Stomach (tissue), 9 donors: ENCODE measurements around the gene SLC36A1. TPM values are rescaled to one million over a fixed set of nuclear protein-coding genes. Genes with fewer than 3 reads are reported as not detected.

Source experiments
- DNase-seq, 2 donors: peaks; one replicate each; pipeline versions ENCODE4 v3.0.0 to v3.0.0-alpha.2; 2013 to 2019
- H3K27ac ChIP-seq, 5 donors: fragments of 200-600 bp in 4 of 5; sonication (generic) in 4 of 5; one replicate each; pipeline ENCODE4 v1.5.1; 2013 to 2019; ENCODE audit warnings: mild to moderate bottlenecking in 1 of 5, moderate library complexity in 1 of 5
- H3K27me3 ChIP-seq, 3 donors: fragments of 200-600 bp; sonication (generic); one replicate each; pipeline ENCODE4 v1.5.1; 2017 to 2019; ENCODE audit warnings: mixed run types in 1 of 3
- H3K36me3 ChIP-seq, 4 donors: fragments of 200-600 bp; sonication (generic); 1 replicate in 3 of 4; 2 replicates in 1 of 4; pipeline ENCODE4 v1.5.1; 2016 to 2019
- H3K4me1 ChIP-seq, 4 donors: fragments of 200-600 bp; sonication (generic); one replicate each; pipeline ENCODE4 v1.5.1; 2016 to 2019
- H3K4me3 ChIP-seq, 4 donors: fragments of 200-600 bp; sonication (generic) in 3 of 4; one replicate each; pipeline ENCODE4 v1.5.1; 2016 to 2019; ENCODE audit warnings: mild to moderate bottlenecking in 1 of 4
- H3K9me3 ChIP-seq, 4 donors: fragments of 200-600 bp; sonication (generic); one replicate each; pipeline ENCODE4 v1.5.1; 2016 to 2019
- EP300 ChIP-seq: sonication (generic); formaldehyde crosslinking; IDR thresholded peaks from one replicate; pipeline ENCODE4 v1.6.1; 2017; ENCODE audit warnings: antibody characterized with exemption
- POLR2A ChIP-seq, 4 donors: fragments of 450-650 bp; IDR thresholded peaks; one replicate each; pipeline ENCODE4 v1.6.1; 2016; ENCODE audit warnings: antibody characterized with exemption in 4 of 4, control low read depth in 2 of 4, mild to moderate bottlenecking in 1 of 4, moderate library complexity in 1 of 4
- POLR2AphosphoS5 ChIP-seq, 3 donors: sonication (generic); formaldehyde crosslinking; IDR thresholded peaks; one replicate each; pipeline ENCODE4 v1.6.1; 2016; ENCODE audit warnings: antibody characterized with exemption in 3 of 3
- WGBS, 5 donors: extraction: QIAGEN DNeasy Blood & Tissue Kit in 3 of 5; methylation state at CpG; one replicate each; pipeline versions ENCODE4 v1.1.5 to v1.1.7; 2013 to 2018; 5-methylcytosine and 5-hydroxymethylcytosine counted together
- intact Hi-C: fragments of 100-400 bp; cut with DNase I; formaldehyde crosslinking; loops from one replicate; pipeline ENCODE4 v1.15.1; 2023; ENCODE audit warnings: low total_unique reads
- polyA plus RNA-seq, 3 donors: library from polyadenylated mRNA; stranded (reverse); fragments of 200-250 nt; gene quantifications; one replicate each; pipeline ENCODE4 v1.2.3, GENCODE V29; 2013
- total RNA-seq, 5 donors: library from RNA; depleted of rRNA; stranded (reverse); fragments of >200 nt; gene quantifications; one replicate each; pipeline versions ENCODE4 v1.1.0 to v1.2.3, GENCODE V29; 2014 to 2016
- TF ChIP-seq, protein P1 (sequence below), 7 experiments: fragments of 450-650 bp in 4 of 7; fragments of 200-600 bp in 3 of 7; sonication (generic) in 3 of 7; IDR thresholded peaks; one replicate each; pipeline ENCODE4 v1.5.1; 2016 to 2019; ENCODE audit warnings: antibody characterized with exemption in 7 of 7, control low read depth in 2 of 7, mild to moderate bottlenecking in 1 of 7
- donor health status: healthy with polysubstance abuse.
- donor health status: Bipolar disorder and iron deficiency.
- donor health status: healthy.

The SLC36A1 gene
- total and polyA plus RNA-seq, 8 donors, result 1.2 to 27.8 (median 6.2) TPM

GRCh38 chr5:151408591-151409230 is 38.7 kb upstream of the SLC36A1 start:
- H3K4me3 ChIP-seq, result no peak overlapping the region
- DNase-seq, result peak in 1 of 2 donors; percentile 10
- H3K36me3 ChIP-seq, result no peaks in the 10 kb centered on the region
- H3K27ac ChIP-seq, result no peak overlapping the region
- H3K9me3 ChIP-seq, result no peaks in the 10 kb centered on the region
- TF ChIP-seq EP300 (no peak), POLR2A (IDR thresholded peaks at IDR 0.05) (no peak)
- no peaks in the 10 kb centered on the region for H3K4me1 ChIP-seq
- H3K27me3 ChIP-seq, result peaks cover 0 to 13% (median 10%) of the 10 kb centered on the region in 3 donors
- intact Hi-C loops, result no loop called here
- 25 to 38% (median 35%) methylated on average over 4 of the region's 4 CpGs for WGBS, 5 donors

GRCh38 chr5:151413800-151414199 is 33.6 kb upstream of the SLC36A1 start:
- 50 to 84% (median 81%) methylated on average over 3 of the region's 3 CpGs for WGBS, 5 donors
- no peak for DNase-seq
- H3K27ac ChIP-seq, result no peak overlapping the region
- H3K27me3 ChIP-seq, result peaks cover 0 to 13% (median 10%) of the 10 kb centered on the region in 3 donors
- no peak overlapping the region for H3K4me3 ChIP-seq
- H3K4me1 ChIP-seq, result no peaks in the 10 kb centered on the region
- TF ChIP-seq POLR2AphosphoS5 (IDR thresholded peaks at IDR 0.05), result no peak
- no peaks in the 10 kb centered on the region for H3K36me3 ChIP-seq
- intact Hi-C loops, result no loop called here
- peaks cover 4 to 20% (median 11%) of the 10 kb centered on the region in 4 donors for H3K9me3 ChIP-seq

DNA sequence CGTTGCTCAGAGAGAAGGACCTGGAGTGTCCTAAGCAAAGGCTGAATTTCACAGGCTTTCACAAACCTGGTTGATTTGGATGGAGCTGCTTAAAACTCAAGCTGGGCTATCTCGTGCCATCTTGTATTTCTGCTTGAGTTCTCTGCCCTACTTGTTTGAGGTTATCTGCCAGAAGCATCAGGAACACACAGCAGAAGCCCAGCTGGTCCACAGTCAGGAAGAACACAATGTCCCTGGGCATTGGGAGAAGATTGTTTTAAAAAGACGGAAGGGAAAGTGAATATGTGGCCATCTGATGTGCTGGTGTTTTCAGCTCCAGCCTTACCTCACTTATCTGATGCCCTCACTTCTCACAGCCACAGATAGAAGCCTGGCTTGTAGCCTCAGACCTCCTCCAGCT is 32.9 kb upstream of the SLC36A1 start:
- peaks cover 0 to 13% (median 10%) of the 10 kb centered on the region in 3 donors for H3K27me3 ChIP-seq

GRCh38 chr5:151417712-151418111 is 29.7 kb upstream of the SLC36A1 start:
- H3K4me1 ChIP-seq, result no peaks in the 10 kb centered on the region
- H3K9me3 ChIP-seq, result peaks cover 4 to 20% (median 11%) of the 10 kb centered on the region in 4 donors
- no peaks in the 10 kb centered on the region for H3K36me3 ChIP-seq
- intact Hi-C loops, result no loop called here
- TF ChIP-seq, protein P1, sequence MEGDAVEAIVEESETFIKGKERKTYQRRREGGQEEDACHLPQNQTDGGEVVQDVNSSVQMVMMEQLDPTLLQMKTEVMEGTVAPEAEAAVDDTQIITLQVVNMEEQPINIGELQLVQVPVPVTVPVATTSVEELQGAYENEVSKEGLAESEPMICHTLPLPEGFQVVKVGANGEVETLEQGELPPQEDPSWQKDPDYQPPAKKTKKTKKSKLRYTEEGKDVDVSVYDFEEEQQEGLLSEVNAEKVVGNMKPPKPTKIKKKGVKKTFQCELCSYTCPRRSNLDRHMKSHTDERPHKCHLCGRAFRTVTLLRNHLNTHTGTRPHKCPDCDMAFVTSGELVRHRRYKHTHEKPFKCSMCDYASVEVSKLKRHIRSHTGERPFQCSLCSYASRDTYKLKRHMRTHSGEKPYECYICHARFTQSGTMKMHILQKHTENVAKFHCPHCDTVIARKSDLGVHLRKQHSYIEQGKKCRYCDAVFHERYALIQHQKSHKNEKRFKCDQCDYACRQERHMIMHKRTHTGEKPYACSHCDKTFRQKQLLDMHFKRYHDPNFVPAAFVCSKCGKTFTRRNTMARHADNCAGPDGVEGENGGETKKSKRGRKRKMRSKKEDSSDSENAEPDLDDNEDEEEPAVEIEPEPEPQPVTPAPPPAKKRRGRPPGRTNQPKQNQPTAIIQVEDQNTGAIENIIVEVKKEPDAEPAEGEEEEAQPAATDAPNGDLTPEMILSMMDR (IDR thresholded peaks at IDR 0.05), result no peak
- no peak for TF ChIP-seq POLR2AphosphoS5 (IDR thresholded peaks at IDR 0.05)
- no peak overlapping the region for H3K4me3 ChIP-seq
- H3K27me3 ChIP-seq, result peaks cover 0 to 2% (median 1%) of the 10 kb centered on the region in 3 donors
- no peak overlapping the region for H3K27ac ChIP-seq
- no peak for DNase-seq

More for the DNA sequence above, 32.9 kb upstream of the SLC36A1 start:
- Histone ChIP-seq H3K36me3 (no peaks in the 10 kb centered on the region), H3K4me3 (no peak overlapping the region), H3K9me3 (peaks cover 4 to 20% (median 11%) of the 10 kb centered on the region in 4 donors), H3K27ac (no peak overlapping the region), H3K4me1 (no peaks in the 10 kb centered on the region)
- TF ChIP-seq POLR2A (IDR thresholded peaks at IDR 0.05), result no peak
- TF ChIP-seq, protein P1 (IDR thresholded peaks at IDR 0.05), result no peak
- no peak for TF ChIP-seq EP300
- no peak for TF ChIP-seq POLR2AphosphoS5 (IDR thresholded peaks at IDR 0.05)
- WGBS, 5 donors, result 60 to 83% (median 70%) methylated on average over 3 of the region's 3 CpGs
- DNase-seq, result no peak
- intact Hi-C loops, result no loop called here

DNA sequence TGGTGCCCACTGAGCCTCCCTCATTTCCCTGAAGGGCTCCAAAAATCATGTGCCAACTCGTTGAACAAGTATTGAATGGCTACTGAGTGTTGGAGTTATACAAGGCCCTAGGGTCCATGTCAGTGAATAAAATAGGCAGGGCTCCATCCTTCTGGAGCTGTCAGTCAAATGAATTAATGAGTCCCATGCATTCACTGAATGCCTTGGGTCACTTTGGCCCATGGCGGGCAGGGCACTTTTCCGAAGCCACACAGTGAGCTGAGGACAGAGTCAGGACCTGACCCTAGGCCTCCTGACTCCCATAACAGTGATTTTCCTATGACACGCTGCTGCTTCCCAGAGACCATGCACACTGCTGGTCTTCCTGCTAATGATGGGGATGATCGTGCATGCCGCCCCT is 27.3 kb upstream of the SLC36A1 start:
- Histone ChIP-seq H3K4me1 (no peaks in the 10 kb centered on the region), H3K27me3 (peaks cover 0 to 7% (median 0%) of the 10 kb centered on the region in 3 donors), H3K27ac (no peak overlapping the region), H3K36me3 (no peaks in the 10 kb centered on the region), H3K9me3 (peaks cover 4 to 20% (median 11%) of the 10 kb centered on the region in 4 donors), H3K4me3 (no peak overlapping the region)
- TF ChIP-seq, protein P1 (IDR thresholded peaks at IDR 0.05), result no peak
- no peak for TF ChIP-seq POLR2A (IDR thresholded peaks at IDR 0.05)
- TF ChIP-seq POLR2AphosphoS5 (IDR thresholded peaks at IDR 0.05), result no peak
- TF ChIP-seq EP300, result no peak
- no peak for DNase-seq
- intact Hi-C loops, result no loop called here
- 77 to 89% (median 87%) methylated on average over 6 of the region's 6 CpGs for WGBS, 5 donors
